Trophoblast cell (in vitro differentiated cells and primary cell): ENCODE measurements around the gene TTC6.
A peak's percentile ranks its signal among the peaks of the same experiment; 100 is the strongest.

Experiments
- DNase-seq, 2 donors: peaks; one replicate each; pipeline ENCODE4 v3.0.0-alpha.2; 2016
- H2AFZ ChIP-seq: 2 replicates; pipeline ENCODE4 v1.6.1; 2013; ENCODE audit warnings: low read length, moderate library complexity, mild to moderate bottlenecking; ENCODE audit not compliant: insufficient read depth, poor library complexity
- H2AK5ac ChIP-seq: 2 replicates; pipeline ENCODE4 v1.6.1; 2013; ENCODE audit warnings: mild to moderate bottlenecking, low read length
- H2BK120ac ChIP-seq: 2 replicates; pipeline ENCODE4 v1.6.1; 2013; ENCODE audit warnings: low read length, mild to moderate bottlenecking, moderate library complexity; ENCODE audit not compliant: insufficient read depth, poor library complexity
- H2BK12ac ChIP-seq: 2 replicates; pipeline ENCODE4 v1.6.1; 2013; ENCODE audit warnings: mild to moderate bottlenecking, low read length, moderate library complexity
- H2BK5ac ChIP-seq: 2 replicates; pipeline ENCODE4 v1.6.1; 2013; ENCODE audit warnings: low read length, low read depth, moderate library complexity, mild to moderate bottlenecking; ENCODE audit not compliant: poor library complexity
- H3K14ac ChIP-seq: 2 replicates; pipeline ENCODE4 v1.6.1; 2013; ENCODE audit warnings: mild to moderate bottlenecking, low read length
- H3K18ac ChIP-seq: 2 replicates; pipeline ENCODE4 v1.6.1; 2013; ENCODE audit warnings: mild to moderate bottlenecking, low read length
- H3K23ac ChIP-seq: 2 replicates; pipeline ENCODE4 v1.6.1; 2013; ENCODE audit warnings: low read length
- H3K27ac ChIP-seq: 2 replicates; pipeline ENCODE4 v1.5.1; 2013; ENCODE audit warnings: low read depth, mild to moderate bottlenecking, inconsistent platforms, low read length, moderate library complexity
- H3K27me3 ChIP-seq: 2 replicates; pipeline ENCODE4 v1.6.1; 2013; ENCODE audit warnings: inconsistent platforms, mild to moderate bottlenecking, low read length, moderate library complexity; ENCODE audit not compliant: insufficient read depth
- H3K36me3 ChIP-seq, 2 experiments: 1 replicate in 1 of 2; 2 replicates in 1 of 2; pipeline ENCODE4 v1.6.1; 2013; ENCODE audit warnings: low read length in 2 of 2, mild to moderate bottlenecking in 2 of 2, moderate library complexity in 1 of 2; ENCODE audit not compliant: insufficient read depth in 2 of 2, control insufficient read depth in 1 of 2
- H3K4ac ChIP-seq: 2 replicates; pipeline ENCODE4 v1.6.1; 2013; ENCODE audit warnings: low read depth, mild to moderate bottlenecking, low read length, moderate library complexity
- H3K4me1 ChIP-seq, 2 experiments: 1 replicate in 1 of 2; 2 replicates in 1 of 2; pipeline ENCODE4 v1.6.1; 2013; ENCODE audit warnings: low read length in 2 of 2, mild to moderate bottlenecking in 2 of 2, moderate library complexity in 1 of 2; ENCODE audit not compliant: insufficient read depth in 2 of 2, control insufficient read depth in 1 of 2
- H3K4me2 ChIP-seq: 2 replicates; pipeline ENCODE4 v1.6.1; 2013; ENCODE audit warnings: inconsistent platforms, mild to moderate bottlenecking, low read length, moderate library complexity
- H3K4me3 ChIP-seq: 2 replicates; pipeline ENCODE4 v1.5.1; 2013; ENCODE audit warnings: mild to moderate bottlenecking, low read depth, low read length, inconsistent platforms
- H3K79me1 ChIP-seq: one replicate; pipeline ENCODE4 v1.6.1; 2013; ENCODE audit warnings: low read length
- H3K79me2 ChIP-seq: 2 replicates; pipeline ENCODE4 v1.6.1; 2013; ENCODE audit warnings: low read length, mild to moderate bottlenecking; ENCODE audit not compliant: control insufficient read depth, insufficient read depth, poor library complexity
- H3K9ac ChIP-seq: 2 replicates; pipeline ENCODE4 v1.6.1; 2013; ENCODE audit warnings: mild to moderate bottlenecking, low read length
- H3K9me3 ChIP-seq: 2 replicates; pipeline ENCODE4 v1.6.1; 2013; ENCODE audit warnings: low read depth, mild to moderate bottlenecking, control low read depth, inconsistent platforms, low read length; ENCODE audit not compliant: insufficient read depth
- H4K12ac ChIP-seq: 2 replicates; pipeline ENCODE4 v1.6.1; 2013; ENCODE audit warnings: low read depth, mild to moderate bottlenecking, low read length, moderate library complexity
- H4K8ac ChIP-seq: 2 replicates; pipeline ENCODE4 v1.6.1; 2013; ENCODE audit warnings: low read depth, mild to moderate bottlenecking, low read length, moderate library complexity
- H4K91ac ChIP-seq: one replicate; pipeline ENCODE4 v1.6.1; 2013; ENCODE audit warnings: low read depth, mild to moderate bottlenecking, low read length, moderate library complexity
- WGBS: extraction: QIAGEN DNeasy Blood & Tissue Kit; methylation state at CpG from one replicate; pipeline ENCODE4 v1.1.7; 2013; ENCODE audit warnings: missing lambda C conversion rate; ENCODE audit not compliant: insufficient read length, insufficient coverage; ENCODE audit errors: extremely low coverage; 5-methylcytosine and 5-hydroxymethylcytosine counted together

TTC6 gene

DNA sequence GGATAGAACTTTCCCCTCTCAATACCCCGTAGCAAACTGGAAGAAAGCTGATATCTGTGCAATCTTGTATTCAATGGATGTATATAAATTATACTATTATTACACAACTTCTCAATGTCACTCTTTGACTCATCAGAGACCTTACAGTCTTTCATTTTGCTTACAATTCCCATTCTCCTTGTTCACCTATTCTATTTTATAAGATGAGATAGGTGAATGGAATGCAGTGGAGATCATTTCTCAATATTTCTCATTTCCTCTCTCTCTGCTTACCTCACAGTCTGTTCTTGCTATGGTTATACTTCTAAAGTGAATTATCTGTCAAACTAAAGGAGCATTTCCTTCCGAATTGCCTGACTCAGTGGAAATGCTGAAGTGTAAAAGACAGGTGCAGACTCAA is 15.3 kb upstream of the TTC6 start:
- Histone ChIP-seq H3K27me3 (peaks cover 22% of the 10 kb centered on the region), H3K79me1 (no peaks in the 10 kb centered on the region), H3K4me3 (no peak overlapping the region), H2BK120ac (no peak overlapping the region), H4K12ac (no peak overlapping the region), H3K79me2 (no peaks in the 10 kb centered on the region), H2AK5ac (no peak overlapping the region), H3K18ac (no peak overlapping the region), H3K4me1 (peaks cover 10 to 15% of the 10 kb centered on the region in 2 experiments), H3K9me3 (peaks cover 3% of the 10 kb centered on the region), H2BK12ac (no peak overlapping the region), H2BK5ac (no peak overlapping the region), H3K4me2 (no peak overlapping the region), H4K8ac (no peak overlapping the region), H3K36me3 (no peaks in the 10 kb centered on the region), H2AFZ (no peak overlapping the region), H3K4ac (no peak overlapping the region), H3K27ac (no peak overlapping the region), H4K91ac (no peak overlapping the region), H3K23ac (no peak overlapping the region), H3K9ac (no peak overlapping the region), H3K14ac (no peak overlapping the region)
- DNase-seq: no peak
- no CpG with 5 or more reads among the region's 2 CpGs for WGBS

- no peak for DNase-seq
- no peak overlapping the region for H4K12ac ChIP-seq
- no peak overlapping the region for H4K8ac ChIP-seq
- no peak overlapping the region for H4K91ac ChIP-seq
- H2BK120ac ChIP-seq: no peak overlapping the region
- H3K9ac ChIP-seq: no peak overlapping the region
- H3K36me3 ChIP-seq: no peaks in the 10 kb centered on the region
- no peaks in the 10 kb centered on the region for H3K79me1 ChIP-seq
- peaks cover 46% of the 10 kb centered on the region for H3K27me3 ChIP-seq
- H2BK12ac ChIP-seq: no peak overlapping the region
- H3K4me3 ChIP-seq: no peak overlapping the region
- WGBS: no CpG with 5 or more reads among the region's 67 CpGs
- H3K23ac ChIP-seq: no peak overlapping the region
- no peak overlapping the region for H3K4ac ChIP-seq
- H2AK5ac ChIP-seq: no peak overlapping the region
- H3K79me2 ChIP-seq: no peaks in the 10 kb centered on the region
- no peak overlapping the region for H3K27ac ChIP-seq
- H2AFZ ChIP-seq: no peak overlapping the region
- no peak overlapping the region for H3K14ac ChIP-seq
- peak overlapping the region; percentile 64 for H3K4me2 ChIP-seq
- peaks cover 12 to 17% of the 10 kb centered on the region in 2 experiments for H3K4me1 ChIP-seq
- no peak overlapping the region for H3K18ac ChIP-seq
- peaks cover 4% of the 10 kb centered on the region for H3K9me3 ChIP-seq
- no peak overlapping the region for H2BK5ac ChIP-seq
Observed at GRCh38 chr14:37583358-37584210, 11.8 kb upstream of the TTC6 start.

DNA sequence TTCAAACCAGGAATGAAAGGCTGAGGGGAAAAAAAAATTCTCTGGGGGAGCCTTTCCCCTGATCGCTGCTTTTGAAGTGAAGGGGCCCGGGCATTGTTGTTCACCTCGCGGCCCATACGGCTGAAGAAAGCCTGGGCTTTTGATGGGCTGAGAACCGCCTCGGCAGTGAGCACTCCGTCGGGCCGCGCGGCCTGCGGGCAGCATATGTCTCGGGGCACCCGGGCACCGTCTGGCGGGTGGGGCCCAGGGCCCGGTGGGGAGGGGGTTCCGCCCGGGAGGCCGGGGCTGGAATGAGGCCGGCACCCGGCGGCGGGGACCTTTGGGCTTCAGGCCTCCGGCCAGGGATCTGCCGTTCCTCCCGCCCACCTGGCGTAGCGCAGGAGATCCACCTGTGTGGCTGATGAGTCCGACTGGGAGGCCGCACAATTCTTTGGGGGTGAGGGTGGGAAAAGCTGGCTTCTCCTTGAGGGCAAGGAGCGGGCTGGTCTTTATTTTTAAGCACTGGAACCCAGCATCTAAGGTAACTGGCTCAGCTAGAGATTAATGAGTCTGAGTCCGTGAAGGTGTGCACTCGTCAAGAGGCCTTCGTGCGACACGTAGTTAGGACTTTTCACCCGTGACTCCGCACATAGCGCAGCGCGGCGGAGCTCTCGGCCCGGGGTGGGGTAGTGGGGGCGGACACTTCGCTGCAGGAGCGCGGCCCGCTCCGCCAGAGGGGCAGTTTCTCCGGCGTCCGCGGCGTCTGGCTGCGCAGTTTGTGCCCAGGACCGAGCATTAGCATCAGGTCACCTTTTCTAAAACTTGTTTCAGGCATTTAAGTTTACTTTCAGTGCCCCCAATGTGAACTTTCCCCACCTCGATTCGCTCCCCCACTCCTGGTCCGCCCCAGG is 11.0 kb upstream of the TTC6 start:
- no peak overlapping the region for H2BK5ac ChIP-seq
- H2BK12ac ChIP-seq: no peak overlapping the region
- no peak overlapping the region for H3K9ac ChIP-seq
- no peaks in the 10 kb centered on the region for H3K36me3 ChIP-seq
- peaks cover 52% of the 10 kb centered on the region for H3K27me3 ChIP-seq
- no peak overlapping the region for H3K4me3 ChIP-seq
- no peak for DNase-seq
- no peak overlapping the region for H3K4ac ChIP-seq
- peaks cover 12 to 17% of the 10 kb centered on the region in 2 experiments for H3K4me1 ChIP-seq
- WGBS: no CpG with 5 or more reads among the region's 62 CpGs
- no peak overlapping the region for H3K18ac ChIP-seq
- no peaks in the 10 kb centered on the region for H3K79me1 ChIP-seq
- H3K79me2 ChIP-seq: no peaks in the 10 kb centered on the region
- no peak overlapping the region for H3K27ac ChIP-seq
- peak overlapping the region; percentile 64 for H3K4me2 ChIP-seq
- no peak overlapping the region for H3K14ac ChIP-seq
- no peak overlapping the region for H3K23ac ChIP-seq
- H4K12ac ChIP-seq: no peak overlapping the region
- peaks cover 6% of the 10 kb centered on the region for H3K9me3 ChIP-seq
- H2AK5ac ChIP-seq: no peak overlapping the region
- no peak overlapping the region for H2AFZ ChIP-seq
- no peak overlapping the region for H4K8ac ChIP-seq
- H4K91ac ChIP-seq: no peak overlapping the region
- no peak overlapping the region for H2BK120ac ChIP-seq

- no CpG with 5 or more reads among the region's 23 CpGs for WGBS
- peak overlapping the region; percentile 33 for H3K4me2 ChIP-seq
Observed at GRCh38 chr14:37585101-37585511, 10.3 kb upstream of the TTC6 start.

More at GRCh38 chr14:37585101-37585511, 10.3 kb upstream of the TTC6 start:
- no peak for DNase-seq
- Histone ChIP-seq H4K91ac (no peak overlapping the region), H3K23ac (no peak overlapping the region), H3K9me3 (peaks cover 6% of the 10 kb centered on the region), H2BK12ac (no peak overlapping the region), H3K27ac (no peak overlapping the region), H4K12ac (no peak overlapping the region), H3K79me1 (no peaks in the 10 kb centered on the region), H2AFZ (no peak overlapping the region), H4K8ac (no peak overlapping the region), H2BK5ac (no peak overlapping the region), H2AK5ac (no peak overlapping the region), H3K4me3 (no peak overlapping the region), H3K4ac (no peak overlapping the region), H3K18ac (no peak overlapping the region), H3K27me3 (peaks cover 53% of the 10 kb centered on the region), H3K36me3 (no peaks in the 10 kb centered on the region), H3K79me2 (no peaks in the 10 kb centered on the region), H2BK120ac (no peak overlapping the region), H3K9ac (no peak overlapping the region), H3K14ac (no peak overlapping the region), H3K4me1 (peaks cover 12 to 17% of the 10 kb centered on the region in 2 experiments)
